ENCODE data around the gene RHOBTB1.

RHOBTB1 gene

GRCh38 chr10:60827791-60828488, 116.0 kb downstream of the RHOBTB1 start:
- peak overlapping the region; percentile 72 for H3K27ac ChIP-seq (ENCODE audit: poor library complexity, severe bottlenecking)

GRCh38 chr10:60825520-60825919, 118.5 kb downstream of the RHOBTB1 start:
- ATAC-seq (ENCODE audit: low read depth) = no peak
- H3K27me3 ChIP-seq (ENCODE audit: insufficient read depth, poor library complexity, severe bottlenecking) = no peaks in the 10 kb centered on the region

More at GRCh38 chr10:60827791-60828488, 116.0 kb downstream of the RHOBTB1 start:
- no peak for TF ChIP-seq CTCF (IDR thresholded peaks at IDR 0.05; ENCODE audit: poor library complexity, severe bottlenecking)
- DNase-seq (ENCODE audit: low spot score) = no peak
- ATAC-seq (ENCODE audit: low read depth) = peak; percentile 85
- no peaks in the 10 kb centered on the region for H3K27me3 ChIP-seq (ENCODE audit: insufficient read depth, poor library complexity, severe bottlenecking)
- H3K36me3 ChIP-seq (ENCODE audit: low read depth) = no peaks in the 10 kb centered on the region
- no peaks in the 10 kb centered on the region for H3K9me3 ChIP-seq (ENCODE audit: severe bottlenecking)
- H3K4me1 ChIP-seq (ENCODE audit: insufficient read depth, poor library complexity, severe bottlenecking) = peaks cover 4% of the 10 kb centered on the region
- no peak overlapping the region for H3K4me3 ChIP-seq (ENCODE audit: severe bottlenecking)

GRCh38 chr10:60823324-60823723, 120.7 kb downstream of the RHOBTB1 start:
- ATAC-seq (ENCODE audit: low read depth) (no peak), DNase-seq (ENCODE audit: low spot score) (no peak)
- H3K27me3 ChIP-seq (ENCODE audit: insufficient read depth, poor library complexity, severe bottlenecking) = no peaks in the 10 kb centered on the region
- H3K4me3 ChIP-seq (ENCODE audit: severe bottlenecking) = no peak overlapping the region
- no peak for TF ChIP-seq CTCF (IDR thresholded peaks at IDR 0.05; ENCODE audit: poor library complexity, severe bottlenecking)
- H3K4me1 ChIP-seq (ENCODE audit: insufficient read depth, poor library complexity, severe bottlenecking) = peaks cover 6% of the 10 kb centered on the region
- no peaks in the 10 kb centered on the region for H3K36me3 ChIP-seq (ENCODE audit: low read depth)
- H3K27ac ChIP-seq (ENCODE audit: poor library complexity, severe bottlenecking) = no peak overlapping the region
- H3K9me3 ChIP-seq (ENCODE audit: severe bottlenecking) = no peaks in the 10 kb centered on the region

More at GRCh38 chr10:60825520-60825919, 118.5 kb downstream of the RHOBTB1 start:
- Histone ChIP-seq H3K36me3 (ENCODE audit: low read depth) (no peaks in the 10 kb centered on the region), H3K4me1 (ENCODE audit: insufficient read depth, poor library complexity, severe bottlenecking) (peaks cover 6% of the 10 kb centered on the region), H3K9me3 (ENCODE audit: severe bottlenecking) (no peaks in the 10 kb centered on the region), H3K27ac (ENCODE audit: poor library complexity, severe bottlenecking) (no peak overlapping the region), H3K4me3 (ENCODE audit: severe bottlenecking) (no peak overlapping the region)
- no peak for TF ChIP-seq CTCF (IDR thresholded peaks at IDR 0.05; ENCODE audit: poor library complexity, severe bottlenecking)
- DNase-seq (ENCODE audit: low spot score) = no peak

- Histone ChIP-seq H3K36me3 (ENCODE audit: low read depth) (no peaks in the 10 kb centered on the region), H3K4me3 (ENCODE audit: severe bottlenecking) (no peak overlapping the region), H3K4me1 (ENCODE audit: insufficient read depth, poor library complexity, severe bottlenecking) (peaks cover 5% of the 10 kb centered on the region), H3K27ac (ENCODE audit: poor library complexity, severe bottlenecking) (no peak overlapping the region), H3K27me3 (ENCODE audit: insufficient read depth, poor library complexity, severe bottlenecking) (no peaks in the 10 kb centered on the region), H3K9me3 (ENCODE audit: severe bottlenecking) (no peaks in the 10 kb centered on the region)
- no peak for TF ChIP-seq CTCF (IDR thresholded peaks at IDR 0.05; ENCODE audit: poor library complexity, severe bottlenecking)
- DNase-seq (ENCODE audit: low spot score) = no peak
- ATAC-seq (ENCODE audit: low read depth) = no peak
These were observed 121.2 kb downstream of the RHOBTB1 start for GRCh38 chr10:60822809-60823208.

GRCh38 chr10:60821656-60822055, 122.3 kb downstream of the RHOBTB1 start:
- ATAC-seq (ENCODE audit: low read depth) = no peak
- Histone ChIP-seq H3K4me3 (ENCODE audit: severe bottlenecking) (no peak overlapping the region), H3K27ac (ENCODE audit: poor library complexity, severe bottlenecking) (no peak overlapping the region), H3K27me3 (ENCODE audit: insufficient read depth, poor library complexity, severe bottlenecking) (no peaks in the 10 kb centered on the region), H3K36me3 (ENCODE audit: low read depth) (no peaks in the 10 kb centered on the region), H3K9me3 (ENCODE audit: severe bottlenecking) (no peaks in the 10 kb centered on the region), H3K4me1 (ENCODE audit: insufficient read depth, poor library complexity, severe bottlenecking) (peaks cover 3% of the 10 kb centered on the region)
- TF ChIP-seq CTCF (IDR thresholded peaks at IDR 0.05; ENCODE audit: poor library complexity, severe bottlenecking) = no peak
- no peak for DNase-seq (ENCODE audit: low spot score)
